AG04450 (cell line): ENCODE measurements around the gene B3GLCT. TPM values are rescaled to one million over a fixed set of nuclear protein-coding genes. Genes with fewer than 3 reads are reported as not detected.

Experiments
- CTCF ChIA-PET: fragments of 300-600, 350-600 bp; formaldehyde crosslinking; extraction: SDS; loops from one replicate; lab custom pipeline; 2022; ENCODE audit warnings: antibody characterized with exemption, inconsistent platforms; lab: Charles Lee
- POLR2A ChIA-PET: fragments of 350-600 bp; formaldehyde crosslinking; extraction: SDS; loops from one replicate; lab custom pipeline; 2021; ENCODE audit warnings: antibody characterized with exemption, inconsistent platforms; lab: Yijun Ruan, JAX
- DNase-seq: peaks from one replicate; pipeline ENCODE4 v3.0.0-alpha.2; 2011; ENCODE audit warnings: low read depth, low spot score
- H3K27ac ChIP-seq: one replicate; pipeline ENCODE4 v1.5.1; 2012; ENCODE audit warnings: low read depth, low read length, control low read depth
- H3K27me3 ChIP-seq: one replicate; pipeline ENCODE4 v1.6.0; 2012; ENCODE audit warnings: low read length; ENCODE audit not compliant: control insufficient read depth, insufficient read depth
- H3K4me3 ChIP-seq: 2 replicates; pipeline ENCODE4 v1.5.1; 2011; ENCODE audit warnings: mild to moderate bottlenecking, low read depth, low read length, control low read depth
- H3K9me3 ChIP-seq: 2 replicates; pipeline ENCODE4 v1.5.1; 2012; ENCODE audit warnings: low read length; ENCODE audit not compliant: control insufficient read depth, insufficient read depth
- CTCF ChIP-seq: IDR thresholded peaks from 2 replicates; pipeline ENCODE4 v1.5.1; 2011; ENCODE audit warnings: low read depth, low read length, control low read depth, inconsistent platforms
- polyA plus RNA-seq: library from polyadenylated mRNA; depleted of rRNA; stranded (reverse); fragments of >200 nt; gene quantifications from 2 replicates; pipeline ENCODE4 v1.2.3, GENCODE V29; 2011

The B3GLCT gene
- polyA plus RNA-seq, 1 experiment = 2.3 TPM

DNA sequence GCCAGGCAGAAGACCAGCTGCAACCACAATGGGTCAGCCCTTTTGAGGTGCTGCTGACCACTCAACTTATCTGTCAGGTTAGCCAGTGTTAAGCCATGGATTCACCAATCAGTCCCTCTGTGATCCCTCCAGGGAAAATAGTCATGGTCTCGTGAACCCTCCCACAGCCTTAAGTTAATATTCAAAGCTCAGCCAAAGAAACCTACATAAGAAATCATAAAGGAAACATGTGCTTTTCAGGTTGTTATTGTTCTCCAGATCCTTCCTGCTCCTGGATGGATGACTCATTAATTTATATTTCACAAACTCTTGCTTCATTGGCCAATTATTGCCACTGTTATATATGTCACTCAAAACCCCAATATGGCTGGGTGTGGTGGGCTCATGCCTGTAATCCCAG is 161.9 kb downstream of the B3GLCT start:
- peaks cover 15% of the 10 kb centered on the region for H3K9me3 ChIP-seq
- H3K27ac ChIP-seq = no peak overlapping the region
- TF ChIP-seq CTCF = no peak
- no peak overlapping the region for H3K4me3 ChIP-seq
- ChIA-PET CTCF (no interaction called here), POLR2A (no interaction called here)
- DNase-seq = no peak
- peaks cover 2% of the 10 kb centered on the region for H3K27me3 ChIP-seq

GRCh38 chr13:31365630-31366029 is 165.9 kb downstream of the B3GLCT start:
- DNase-seq = no peak
- ChIA-PET CTCF (no interaction called here), POLR2A (no interaction called here)
- Histone ChIP-seq H3K27me3 (no peaks in the 10 kb centered on the region), H3K27ac (no peak overlapping the region), H3K9me3 (peaks cover 15% of the 10 kb centered on the region), H3K4me3 (no peak overlapping the region)
- TF ChIP-seq CTCF = no peak

- no peak for DNase-seq
- CTCF ChIA-PET = no interaction called here
- TF ChIP-seq CTCF = no peak
- POLR2A ChIA-PET = no interaction called here
- Histone ChIP-seq H3K4me3 (no peak overlapping the region), H3K27ac (no peak overlapping the region), H3K27me3 (no peaks in the 10 kb centered on the region), H3K9me3 (peaks cover 15% of the 10 kb centered on the region)
Observed at GRCh38 chr13:31367410-31367809, 167.6 kb downstream of the B3GLCT start.

DNA sequence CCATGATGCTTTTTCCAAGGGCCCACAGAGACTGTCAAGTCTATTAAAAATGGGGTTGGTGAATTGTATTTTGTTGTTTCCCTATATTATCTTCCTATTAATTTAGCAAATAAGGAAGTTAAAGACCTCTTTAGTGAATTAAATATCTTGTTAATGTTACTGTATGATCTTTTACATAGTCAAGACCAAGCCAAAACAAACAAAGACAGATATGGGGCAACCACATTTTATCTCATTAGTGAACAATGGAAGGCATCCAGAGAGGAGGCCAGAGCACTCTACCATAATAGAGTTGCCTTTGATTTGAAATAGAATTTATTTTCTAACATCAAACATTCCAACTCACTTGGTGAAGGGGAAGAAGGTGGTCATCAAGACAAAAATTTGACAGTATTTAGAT is 169.4 kb downstream of the B3GLCT start:
- H3K27ac ChIP-seq = no peak overlapping the region
- POLR2A ChIA-PET = no interaction called here
- H3K27me3 ChIP-seq = peaks cover 3% of the 10 kb centered on the region
- peaks cover 15% of the 10 kb centered on the region for H3K9me3 ChIP-seq
- no peak overlapping the region for H3K4me3 ChIP-seq
- DNase-seq = no peak
- CTCF ChIA-PET = no interaction called here
- TF ChIP-seq CTCF = no peak

DNA sequence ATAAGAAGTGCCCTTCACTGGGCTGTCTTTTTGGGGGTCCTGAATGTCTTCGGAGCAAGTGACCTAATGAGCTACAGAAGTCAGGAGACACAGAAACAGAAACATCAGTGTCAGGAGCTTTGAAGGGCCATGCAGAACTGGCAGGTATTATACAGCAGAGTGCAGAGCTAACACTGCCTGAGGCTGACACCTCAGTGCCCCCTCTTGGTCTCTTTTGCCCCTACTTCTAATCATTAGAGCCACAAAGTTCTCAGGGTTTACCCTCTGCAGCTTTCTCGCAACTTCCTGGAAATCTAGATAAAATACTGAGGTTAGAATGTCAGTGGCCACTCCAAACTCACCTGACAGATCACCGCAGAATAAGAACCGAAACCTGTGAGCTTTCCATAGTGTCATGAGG is 172.7 kb downstream of the B3GLCT start:
- CTCF ChIA-PET = interaction anchor here (1.5 kb wide), 1 partner anchor 136 kb away, joined by 4 read pairs; no protein-coding TSS in a partner anchor
- no peak for TF ChIP-seq CTCF

More for the DNA sequence above, 172.7 kb downstream of the B3GLCT start:
- peaks cover 3% of the 10 kb centered on the region for H3K27me3 ChIP-seq
- H3K27ac ChIP-seq = no peak overlapping the region
- POLR2A ChIA-PET = no interaction called here
- H3K4me3 ChIP-seq = no peak overlapping the region
- no peak for DNase-seq
- no peaks in the 10 kb centered on the region for H3K9me3 ChIP-seq
